ENCODE results near the gene HAUS2.

- TF ChIP-seq GABPA (IDR thresholded peaks at IDR 0.05; ENCODE audit: low read depth) (no peak), POLR2AphosphoS2 (IDR thresholded peaks at IDR 0.05; ENCODE audit: low read depth, low read length) (no peak), CREB1 (IDR thresholded peaks at IDR 0.05; ENCODE audit: low read depth) (no peak), CTCF (IDR thresholded peaks at IDR 0.05 in 2 of 3, conservative IDR thresholded peaks at IDR 0.05 in 1 of 3; ENCODE audit: control insufficient read depth in 2 of 3, extremely low read depth in 1 of 3, insufficient read depth in 1 of 3, low read depth in 3 of 3, low read length in 3 of 3) (no peak), RAD51 (IDR thresholded peaks at IDR 0.05) (no peak), SIX5 (IDR thresholded peaks at IDR 0.05; ENCODE audit: low read depth, low read length, severe bottlenecking) (no peak), MXI1 (IDR thresholded peaks at IDR 0.05; ENCODE audit: low read depth, low read length) (no peak)
These were observed 38.2 kb upstream of the HAUS2 start for GRCh38 chr15:42510258-42511006.
